HepG2 (cell line): ENCODE data around the gene ECPAS. TPM values are rescaled to one million over a fixed set of nuclear protein-coding genes. Genes with fewer than 3 reads are reported as not detected.

Experiments
- BORCS8-MEF2B ChIP-seq: sonication (generic); formaldehyde crosslinking; IDR thresholded peaks from 2 replicates; pipeline ENCODE4 v1.8.0; 2022; ENCODE audit warnings: mild to moderate bottlenecking, missing genetic modification reagents
- FIP1L1 ChIP-seq: fragments of 200-400 bp; formaldehyde crosslinking; IDR thresholded peaks from 2 replicates; pipeline ENCODE4 v1.6.1; 2018; ENCODE audit warnings: low read depth, mild to moderate bottlenecking, low read length, moderate library complexity, borderline replicate concordance; ENCODE audit not compliant: insufficient read depth
- MBNL3 ChIP-seq: fragments of 250-450 bp; sonication (Bioruptor Pico); conservative IDR thresholded peaks from 2 replicates; pipeline ENCODE4 v1.8.0; 2022; ENCODE audit warnings: mild to moderate bottlenecking, inconsistent platforms
- MXD4 ChIP-seq: IDR thresholded peaks from 2 replicates; pipeline ENCODE4 v1.6.1; 2016; ENCODE audit warnings: mild to moderate bottlenecking, missing biosample characterization, missing genetic modification reagents
- RFX5 ChIP-seq: IDR thresholded peaks from 2 replicates; pipeline ENCODE4 v1.6.1; 2011; ENCODE audit warnings: low read depth, low read length, improper control_type of control experiment
- SMAD3 ChIP-seq: sonication (generic); formaldehyde crosslinking; IDR thresholded peaks from 2 replicates; pipeline ENCODE4 v1.4.0; 2020; ENCODE audit warnings: missing genetic modification reagents
- ZBTB7A ChIP-seq: sonication (generic); formaldehyde crosslinking; IDR thresholded peaks from 2 replicates; pipeline ENCODE4 v1.8.0; 2022; ENCODE audit warnings: mild to moderate bottlenecking, missing genetic modification reagents
- ZNF337 ChIP-seq: sonication (generic); formaldehyde crosslinking; IDR thresholded peaks from 2 replicates; pipeline ENCODE4 v1.5.1; 2020; ENCODE audit warnings: missing genetic modification reagents, low read depth, mild to moderate bottlenecking, borderline replicate concordance
- ZNF615 ChIP-seq: sonication (generic); formaldehyde crosslinking; IDR thresholded peaks from 2 replicates; pipeline ENCODE4 v1.5.0; 2020; ENCODE audit warnings: mild to moderate bottlenecking, missing genetic modification reagents, borderline replicate concordance
- ZNF7 ChIP-seq: IDR thresholded peaks from 2 replicates; pipeline ENCODE4 v1.6.1; 2016; ENCODE audit warnings: missing biosample characterization, missing genetic modification reagents
- ZNF713 ChIP-seq: sonication (generic); formaldehyde crosslinking; IDR thresholded peaks from 2 replicates; pipeline ENCODE4 v1.4.0; 2020; ENCODE audit warnings: mild to moderate bottlenecking, missing genetic modification reagents
- ZSCAN31 ChIP-seq: sonication (generic); formaldehyde crosslinking; IDR thresholded peaks from 2 replicates; pipeline ENCODE4 v1.5.0; 2020; ENCODE audit warnings: low read depth, mild to moderate bottlenecking, missing genetic modification reagents
- polyA plus RNA-seq, 8 experiments: library from polyadenylated mRNA; depleted of rRNA in 3 of 8; stranded (reverse) in 7 of 8; unstranded in 1 of 8; fragments of >200 nt; fragmentation: Illumina TruSeq in 4 of 8; extraction: Trizol in 4 of 8; gene quantifications; 2 replicates each; pipeline versions ENCODE4 v1.2.1 to v1.2.3, GENCODE V29; 2011 to 2016; ENCODE audit warnings: low read depth in 4 of 8, missing spikeins in 1 of 8, mixed read lengths in 1 of 8; ENCODE audit not compliant: insufficient read depth in 1 of 8
- total RNA-seq, 5 experiments: library from RNA; depleted of rRNA; stranded (reverse); fragments of >200 nt; fragmentation: Illumina TruSeq; extraction: Trizol; gene quantifications; 2 replicates each; pipeline ENCODE4 v1.2.3, GENCODE V29; 2016; ENCODE audit warnings: low read depth in 1 of 5
- TF ChIP-seq, protein P1 (sequence below): sonication (generic); formaldehyde crosslinking; IDR thresholded peaks from 2 replicates; pipeline ENCODE4 v1.5.1; 2020; ENCODE audit warnings: missing genetic modification reagents, mild to moderate bottlenecking, borderline replicate concordance
- TF ChIP-seq, protein P2 (sequence below), 2 experiments: fragments of 450-650 bp in 1 of 2; sonication (generic) in 1 of 2; formaldehyde crosslinking in 1 of 2; IDR thresholded peaks; 2 replicates each; pipeline versions ENCODE4 v1.6.1 to v1.8.0; 2016 to 2022; ENCODE audit warnings: antibody characterized with exemption in 1 of 2, mild to moderate bottlenecking in 1 of 2, missing genetic modification reagents in 1 of 2
- TF ChIP-seq, protein P3 (sequence below): sonication (generic); formaldehyde crosslinking; IDR thresholded peaks from 2 replicates; pipeline ENCODE4 v1.9.0; 2022; ENCODE audit warnings: missing genetic modification reagents, mild to moderate bottlenecking, borderline replicate concordance
- TF ChIP-seq, protein P4 (sequence below): sonication (generic); formaldehyde crosslinking; IDR thresholded peaks from 2 replicates; pipeline ENCODE4 v1.4.0; 2020; ENCODE audit warnings: mild to moderate bottlenecking, missing genetic modification reagents

Gene ECPAS
- total and polyA plus RNA-seq, 2 of the 13 experiments (the other 11 are each of a cell fraction or from before 2014, with no cell fraction given) = 35.3 to 58.0 TPM

DNA sequence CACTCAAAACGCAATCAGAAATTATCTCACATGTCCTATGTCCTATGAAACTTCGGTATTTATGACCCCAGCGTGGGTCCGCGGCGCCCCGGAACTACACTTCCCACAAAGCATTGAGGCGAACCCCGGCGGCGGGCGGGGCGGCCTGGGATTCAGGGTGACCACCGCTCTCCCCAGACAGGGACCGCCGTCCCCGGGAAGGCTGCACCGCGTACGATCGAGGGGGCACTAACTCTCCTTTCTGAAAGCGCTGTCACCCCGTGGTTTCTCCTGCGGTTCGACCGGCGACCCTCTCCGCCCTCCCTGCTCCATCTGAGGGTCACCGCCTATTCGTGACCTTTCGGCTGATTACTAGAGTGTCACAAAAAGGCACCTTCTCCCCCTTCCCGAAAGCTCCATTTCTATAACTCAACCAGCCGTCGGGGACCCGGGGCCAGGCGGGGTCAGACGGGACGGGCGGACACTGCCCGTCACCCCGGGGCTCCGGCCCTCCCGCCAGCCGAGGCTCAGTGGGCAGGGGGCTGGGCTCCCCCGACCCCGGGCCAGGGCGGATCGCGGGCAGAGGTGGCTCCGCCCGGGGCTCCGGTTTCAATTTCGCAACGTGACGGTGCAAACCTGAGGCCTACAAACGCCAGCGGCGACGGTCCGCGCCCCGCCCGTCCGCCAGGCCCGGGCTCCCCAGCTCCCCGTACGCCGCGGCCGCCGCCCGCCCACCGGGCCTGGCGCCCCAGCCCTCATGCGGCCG lies 1.3 kb downstream of the ECPAS start (continued):
- TF ChIP-seq ZNF615 (no peak), ZNF337 (CRISPR knock-in tag) (no peak), FIP1L1 (no peak), ZNF713 (no peak), SMAD3 (CRISPR knock-in tag) (no peak), MXD4 (CRISPR knock-in tag) (no peak), MBNL3 (CRISPR knock-in tag) (no peak), ZBTB7A (CRISPR knock-in tag) (peak; percentile 79), ZSCAN31 (no peak), BORCS8-MEF2B (CRISPR knock-in tag) (no peak), RFX5 (no peak), ZNF7 (no peak)
- TF ChIP-seq, protein P1, sequence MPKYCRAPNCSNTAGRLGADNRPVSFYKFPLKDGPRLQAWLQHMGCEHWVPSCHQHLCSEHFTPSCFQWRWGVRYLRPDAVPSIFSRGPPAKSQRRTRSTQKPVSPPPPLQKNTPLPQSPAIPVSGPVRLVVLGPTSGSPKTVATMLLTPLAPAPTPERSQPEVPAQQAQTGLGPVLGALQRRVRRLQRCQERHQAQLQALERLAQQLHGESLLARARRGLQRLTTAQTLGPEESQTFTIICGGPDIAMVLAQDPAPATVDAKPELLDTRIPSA (CRISPR knock-in tag) = no peak
- TF ChIP-seq, protein P2, sequence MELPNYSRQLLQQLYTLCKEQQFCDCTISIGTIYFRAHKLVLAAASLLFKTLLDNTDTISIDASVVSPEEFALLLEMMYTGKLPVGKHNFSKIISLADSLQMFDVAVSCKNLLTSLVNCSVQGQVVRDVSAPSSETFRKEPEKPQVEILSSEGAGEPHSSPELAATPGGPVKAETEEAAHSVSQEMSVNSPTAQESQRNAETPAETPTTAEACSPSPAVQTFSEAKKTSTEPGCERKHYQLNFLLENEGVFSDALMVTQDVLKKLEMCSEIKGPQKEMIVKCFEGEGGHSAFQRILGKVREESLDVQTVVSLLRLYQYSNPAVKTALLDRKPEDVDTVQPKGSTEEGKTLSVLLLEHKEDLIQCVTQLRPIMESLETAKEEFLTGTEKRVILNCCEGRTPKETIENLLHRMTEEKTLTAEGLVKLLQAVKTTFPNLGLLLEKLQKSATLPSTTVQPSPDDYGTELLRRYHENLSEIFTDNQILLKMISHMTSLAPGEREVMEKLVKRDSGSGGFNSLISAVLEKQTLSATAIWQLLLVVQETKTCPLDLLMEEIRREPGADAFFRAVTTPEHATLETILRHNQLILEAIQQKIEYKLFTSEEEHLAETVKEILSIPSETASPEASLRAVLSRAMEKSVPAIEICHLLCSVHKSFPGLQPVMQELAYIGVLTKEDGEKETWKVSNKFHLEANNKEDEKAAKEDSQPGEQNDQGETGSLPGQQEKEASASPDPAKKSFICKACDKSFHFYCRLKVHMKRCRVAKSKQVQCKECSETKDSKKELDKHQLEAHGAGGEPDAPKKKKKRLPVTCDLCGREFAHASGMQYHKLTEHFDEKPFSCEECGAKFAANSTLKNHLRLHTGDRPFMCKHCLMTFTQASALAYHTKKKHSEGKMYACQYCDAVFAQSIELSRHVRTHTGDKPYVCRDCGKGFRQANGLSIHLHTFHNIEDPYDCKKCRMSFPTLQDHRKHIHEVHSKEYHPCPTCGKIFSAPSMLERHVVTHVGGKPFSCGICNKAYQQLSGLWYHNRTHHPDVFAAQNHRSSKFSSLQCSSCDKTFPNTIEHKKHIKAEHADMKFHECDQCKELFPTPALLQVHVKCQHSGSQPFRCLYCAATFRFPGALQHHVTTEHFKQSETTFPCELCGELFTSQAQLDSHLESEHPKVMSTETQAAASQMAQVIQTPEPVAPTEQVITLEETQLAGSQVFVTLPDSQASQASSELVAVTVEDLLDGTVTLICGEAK (IDR thresholded peaks at IDR 0.05) = no peak
- TF ChIP-seq, protein P2 (CRISPR knock-in tag; IDR thresholded peaks at IDR 0.05) = no peak
- TF ChIP-seq, protein P3, sequence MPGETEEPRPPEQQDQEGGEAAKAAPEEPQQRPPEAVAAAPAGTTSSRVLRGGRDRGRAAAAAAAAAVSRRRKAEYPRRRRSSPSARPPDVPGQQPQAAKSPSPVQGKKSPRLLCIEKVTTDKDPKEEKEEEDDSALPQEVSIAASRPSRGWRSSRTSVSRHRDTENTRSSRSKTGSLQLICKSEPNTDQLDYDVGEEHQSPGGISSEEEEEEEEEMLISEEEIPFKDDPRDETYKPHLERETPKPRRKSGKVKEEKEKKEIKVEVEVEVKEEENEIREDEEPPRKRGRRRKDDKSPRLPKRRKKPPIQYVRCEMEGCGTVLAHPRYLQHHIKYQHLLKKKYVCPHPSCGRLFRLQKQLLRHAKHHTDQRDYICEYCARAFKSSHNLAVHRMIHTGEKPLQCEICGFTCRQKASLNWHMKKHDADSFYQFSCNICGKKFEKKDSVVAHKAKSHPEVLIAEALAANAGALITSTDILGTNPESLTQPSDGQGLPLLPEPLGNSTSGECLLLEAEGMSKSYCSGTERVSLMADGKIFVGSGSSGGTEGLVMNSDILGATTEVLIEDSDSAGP (CRISPR knock-in tag) = peak; percentile 57; the same call in 1 of the 2 replicates
- TF ChIP-seq, protein P4, sequence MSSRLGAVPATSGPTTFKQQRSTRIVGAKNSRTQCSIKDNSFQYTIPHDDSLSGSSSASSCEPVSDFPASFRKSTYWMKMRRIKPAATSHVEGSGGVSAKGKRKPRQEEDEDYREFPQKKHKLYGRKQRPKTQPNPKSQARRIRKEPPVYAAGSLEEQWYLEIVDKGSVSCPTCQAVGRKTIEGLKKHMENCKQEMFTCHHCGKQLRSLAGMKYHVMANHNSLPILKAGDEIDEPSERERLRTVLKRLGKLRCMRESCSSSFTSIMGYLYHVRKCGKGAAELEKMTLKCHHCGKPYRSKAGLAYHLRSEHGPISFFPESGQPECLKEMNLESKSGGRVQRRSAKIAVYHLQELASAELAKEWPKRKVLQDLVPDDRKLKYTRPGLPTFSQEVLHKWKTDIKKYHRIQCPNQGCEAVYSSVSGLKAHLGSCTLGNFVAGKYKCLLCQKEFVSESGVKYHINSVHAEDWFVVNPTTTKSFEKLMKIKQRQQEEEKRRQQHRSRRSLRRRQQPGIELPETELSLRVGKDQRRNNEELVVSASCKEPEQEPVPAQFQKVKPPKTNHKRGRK (CRISPR knock-in tag) = no peak
